NCI-H187 treated with DMSO at 0.1 percent for 48 hours (cell line): Measurements from ENCODE around the gene POLR3B.

ENCODE experiments used
- DNase-seq: peaks from one replicate; lab custom pipeline; 2025; lab: John Stamatoyannopoulos, UW

Gene POLR3B

GRCh38 chr12:106552228-106552627 lies 194.7 kb downstream of the POLR3B start:
- DNase-seq, result no peak
